Activated naive CD4-positive, alpha-beta T cell treated with anti-CD3 and anti-CD28 coated beads, Interleukin-2, amount 50 U/mL, for 24 hours (primary cell): Measurements from ENCODE around the gene PCDHGB2.
"Not testable (repeated sequence)": the region's sequence is repeated elsewhere in the genome, so short reads cannot be mapped to it uniquely, and the experiment has no call there.

Experiments used
- H3K27ac Mint-ChIP-seq: one replicate; pipeline ENCODE4 v1.8.0; 2021; ENCODE audit warnings: mild to moderate bottlenecking, mixed read lengths
- H3K27me3 Mint-ChIP-seq: one replicate; pipeline ENCODE4 v1.8.0; 2021; ENCODE audit warnings: mixed read lengths
- H3K36me3 Mint-ChIP-seq: one replicate; pipeline ENCODE4 v1.8.0; 2021; ENCODE audit warnings: mixed read lengths
- H3K4me1 Mint-ChIP-seq: one replicate; pipeline ENCODE4 v1.8.0; 2021; ENCODE audit warnings: mixed read lengths
- H3K4me3 Mint-ChIP-seq: one replicate; pipeline ENCODE4 v1.8.0; 2021; ENCODE audit warnings: mild to moderate bottlenecking, mixed read lengths
- H3K9me3 Mint-ChIP-seq: one replicate; pipeline ENCODE4 v1.8.0; 2021; ENCODE audit warnings: mixed read lengths

The PCDHGB2 gene

DNA sequence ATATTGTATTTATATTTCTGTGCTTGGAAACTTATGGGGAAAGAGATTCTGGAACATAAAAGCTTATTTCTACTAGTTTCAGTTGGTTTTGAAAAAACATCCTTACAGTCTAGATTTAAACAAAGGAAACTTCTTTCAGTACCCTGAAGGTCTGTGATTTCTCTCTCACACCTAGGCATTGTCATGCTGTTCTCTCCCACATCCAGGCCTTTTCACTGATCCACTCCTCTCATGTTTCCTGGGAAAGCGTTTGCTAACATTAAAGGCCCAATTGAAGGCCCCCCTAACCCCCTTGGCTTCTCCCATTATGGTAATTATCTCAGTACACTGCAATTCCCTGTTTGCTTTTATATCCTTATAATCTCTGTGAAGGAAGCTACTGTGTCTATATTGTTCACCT, 17.0 kb upstream of the PCDHGB2 start:
- no peak overlapping the region for H3K4me3 Mint-ChIP-seq
- peaks cover 38% of the 10 kb centered on the region for H3K9me3 Mint-ChIP-seq
- no peak overlapping the region for H3K27ac Mint-ChIP-seq
- H3K36me3 Mint-ChIP-seq: peaks cover 20% of the 10 kb centered on the region
- peaks cover 61% of the 10 kb centered on the region for H3K27me3 Mint-ChIP-seq
- H3K4me1 Mint-ChIP-seq: no peaks in the 10 kb centered on the region

DNA sequence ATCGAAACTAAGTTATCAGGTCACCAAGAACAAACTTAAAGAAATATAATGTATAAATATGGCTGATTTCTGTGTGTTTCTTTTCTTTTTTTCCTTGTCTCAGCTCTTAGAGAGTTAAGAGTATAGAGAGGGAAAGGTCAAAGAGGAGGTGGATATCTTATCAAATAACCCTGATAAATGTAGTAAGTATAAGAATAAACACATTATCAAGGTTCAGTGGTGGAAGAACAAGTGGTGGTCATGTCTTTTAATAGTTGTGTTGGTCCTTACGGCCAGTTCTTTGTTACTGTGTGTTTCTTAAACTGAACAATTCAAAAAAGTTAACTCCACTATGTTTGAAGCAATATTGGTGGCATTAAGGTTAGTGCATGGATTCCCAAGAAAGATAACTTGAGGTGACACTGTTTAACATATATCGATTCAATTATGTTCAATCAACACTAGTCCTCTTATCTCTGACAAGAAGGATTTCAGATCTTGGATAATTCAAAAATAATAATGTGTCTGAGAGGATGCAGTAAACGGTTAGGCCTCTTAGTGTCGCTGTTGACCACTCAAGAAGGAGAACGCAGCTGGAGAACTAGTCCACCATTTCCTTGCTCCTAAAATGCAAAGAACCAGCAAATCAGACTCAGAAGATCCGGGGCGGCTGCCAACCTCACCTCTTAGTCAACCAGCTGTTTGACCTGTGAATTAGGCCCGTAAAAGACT, 16.4 kb upstream of the PCDHGB2 start, which contains the start of gene PCDHGA3:
Gene PCDHGA3, plus strand, starts transcription at position 588 of the 711 bp plus-strand sequence. CDS start 205 bp downstream, outside the sequence.
- H3K27ac Mint-ChIP-seq: no peak within 1 kb of the TSS
- peaks cover 32% of the 10 kb centered on the region for H3K9me3 Mint-ChIP-seq
- no peak within 1 kb of the TSS for H3K4me3 Mint-ChIP-seq
- peaks cover 58% of the 10 kb centered on the region for H3K27me3 Mint-ChIP-seq
- no peaks in the 10 kb centered on the region for H3K4me1 Mint-ChIP-seq
- H3K36me3 Mint-ChIP-seq: peaks cover 20% of the 10 kb centered on the region

DNA sequence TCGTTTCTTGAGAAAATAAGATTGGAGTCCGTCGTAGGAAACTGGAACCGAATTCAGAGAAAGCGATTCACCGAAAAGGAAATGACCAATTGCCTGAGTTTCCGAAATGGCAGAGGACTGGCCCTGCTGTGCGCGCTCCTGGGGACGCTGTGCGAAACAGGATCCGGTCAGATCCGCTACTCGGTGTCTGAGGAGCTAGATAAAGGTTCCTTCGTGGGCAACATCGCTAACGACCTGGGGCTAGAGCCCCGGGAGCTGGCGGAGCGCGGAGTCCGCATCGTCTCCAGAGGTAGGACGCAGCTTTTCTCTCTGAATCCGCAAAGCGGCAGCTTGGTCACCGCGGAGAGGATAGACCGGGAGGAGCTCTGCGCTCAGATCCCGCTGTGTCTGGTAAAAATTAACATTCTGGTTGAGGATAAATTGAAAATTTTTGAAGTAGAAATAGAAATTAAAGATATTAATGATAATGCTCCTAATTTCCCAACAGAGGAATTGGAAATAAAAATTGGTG, 15.8 kb upstream of the PCDHGB2 start:
- Mint-ChIP-seq H3K27me3 (peaks cover 58% of the 10 kb centered on the region), H3K36me3 (peaks cover 22% of the 10 kb centered on the region), H3K4me1 (no peaks in the 10 kb centered on the region), H3K27ac (no peak overlapping the region), H3K9me3 (peaks cover 35% of the 10 kb centered on the region), H3K4me3 (no peak overlapping the region)

DNA sequence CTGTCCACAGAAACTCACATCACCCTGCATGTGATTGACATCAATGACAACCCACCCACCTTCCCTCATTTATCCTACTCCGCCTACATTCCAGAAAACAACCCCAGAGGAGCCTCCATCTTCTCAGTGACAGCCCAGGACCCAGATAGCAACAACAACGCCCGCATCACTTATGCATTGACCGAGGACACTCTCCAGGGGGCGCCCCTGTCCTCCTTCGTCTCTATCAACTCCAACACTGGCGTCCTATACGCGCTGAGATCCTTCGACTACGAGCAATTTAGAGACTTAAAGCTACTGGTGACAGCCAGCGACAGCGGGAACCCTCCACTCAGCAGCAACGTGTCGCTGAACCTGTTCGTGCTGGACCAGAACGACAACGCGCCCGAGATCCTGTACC, 14.5 kb upstream of the PCDHGB2 start:
- Mint-ChIP-seq H3K27ac (no peak overlapping the region), H3K9me3 (peaks cover 33% of the 10 kb centered on the region), H3K27me3 (peaks cover 63% of the 10 kb centered on the region), H3K4me1 (no peaks in the 10 kb centered on the region), H3K4me3 (no peak overlapping the region), H3K36me3 (peaks cover 21% of the 10 kb centered on the region)

DNA sequence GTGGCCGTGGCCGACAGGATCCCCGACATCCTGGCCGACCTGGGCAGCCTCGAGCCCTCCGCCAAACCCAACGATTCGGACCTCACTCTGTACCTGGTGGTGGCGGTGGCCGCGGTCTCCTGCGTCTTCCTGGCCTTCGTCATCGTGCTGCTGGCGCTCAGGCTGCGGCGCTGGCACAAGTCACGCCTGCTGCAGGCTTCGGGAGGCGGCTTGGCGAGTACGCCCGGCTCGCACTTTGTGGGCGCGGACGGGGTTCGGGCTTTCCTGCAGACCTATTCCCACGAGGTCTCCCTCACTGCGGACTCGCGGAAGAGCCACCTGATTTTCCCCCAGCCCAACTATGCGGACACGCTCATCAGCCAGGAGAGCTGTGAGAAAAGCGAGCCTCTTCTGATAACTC, 13.8 kb upstream of the PCDHGB2 start:
- Mint-ChIP-seq H3K27me3 (peaks cover 66% of the 10 kb centered on the region), H3K36me3 (peaks cover 20% of the 10 kb centered on the region), H3K9me3 (peaks cover 33% of the 10 kb centered on the region)
- H3K4me1 Mint-ChIP-seq, H3K4me3 Mint-ChIP-seq, H3K27ac Mint-ChIP-seq: not testable (repeated sequence)

DNA sequence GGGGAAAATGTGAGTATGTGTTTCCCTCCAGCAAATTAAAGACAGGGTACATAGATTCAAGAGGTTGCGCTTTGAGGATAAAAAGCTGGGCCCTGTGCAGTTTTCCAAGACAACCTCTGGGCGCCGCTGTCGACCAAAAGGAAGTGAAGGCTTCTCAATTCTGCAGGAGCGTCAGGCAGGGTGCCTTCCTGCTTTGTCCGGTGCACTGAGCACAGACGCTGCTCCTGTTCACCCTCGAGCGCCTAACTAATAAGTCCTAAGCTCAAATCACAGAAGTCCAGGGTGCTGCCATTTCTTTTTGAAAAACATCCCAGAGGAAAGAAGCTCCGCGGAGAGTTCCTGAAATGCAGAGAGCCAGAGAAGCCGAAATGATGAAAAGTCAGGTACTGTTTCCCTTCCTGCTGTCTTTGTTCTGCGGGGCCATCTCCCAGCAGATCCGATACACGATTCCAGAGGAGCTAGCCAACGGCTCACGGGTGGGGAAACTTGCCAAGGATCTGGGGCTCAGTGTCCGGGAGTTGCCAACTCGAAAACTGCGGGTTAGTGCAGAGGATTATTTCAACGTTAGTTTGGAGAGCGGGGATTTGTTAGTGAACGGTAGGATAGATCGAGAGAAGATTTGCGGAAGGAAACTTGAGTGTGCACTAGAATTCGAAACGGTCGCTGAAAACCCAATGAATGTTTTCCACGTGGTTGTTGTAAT, 9.7 kb upstream of the PCDHGB2 start, which contains the start of gene PCDHGB1:
Gene PCDHGB1, plus strand, starts transcription at position 183 of the 703 bp plus-strand sequence. Its CDS starts 162 bp downstream, at position 345.
- Mint-ChIP-seq H3K27ac (peak within 1 kb of the TSS; percentile 80), H3K36me3 (peaks cover 18% of the 10 kb centered on the region), H3K4me3 (no peak within 1 kb of the TSS), H3K9me3 (peaks cover 31% of the 10 kb centered on the region), H3K4me1 (no peaks in the 10 kb centered on the region), H3K27me3 (peaks cover 55% of the 10 kb centered on the region)

DNA sequence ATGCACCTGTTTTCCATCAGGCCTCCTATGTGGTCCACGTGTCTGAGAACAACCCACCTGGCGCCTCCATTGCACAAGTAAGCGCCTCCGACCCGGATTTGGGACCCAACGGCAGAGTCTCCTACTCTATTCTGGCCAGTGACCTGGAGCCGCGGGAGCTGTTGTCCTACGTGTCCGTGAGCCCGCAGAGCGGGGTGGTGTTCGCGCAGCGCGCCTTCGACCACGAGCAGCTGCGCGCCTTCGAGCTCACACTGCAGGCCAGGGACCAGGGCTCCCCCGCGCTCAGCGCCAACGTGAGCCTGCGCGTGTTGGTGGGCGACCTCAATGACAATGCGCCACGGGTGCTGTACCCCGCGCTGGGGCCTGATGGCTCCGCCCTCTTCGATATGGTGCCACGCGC, 8.2 kb upstream of the PCDHGB2 start:
- H3K27ac Mint-ChIP-seq: no peak overlapping the region
- peaks cover 57% of the 10 kb centered on the region for H3K27me3 Mint-ChIP-seq
- H3K36me3 Mint-ChIP-seq: peaks cover 13% of the 10 kb centered on the region
- H3K4me1 Mint-ChIP-seq: no peaks in the 10 kb centered on the region
- H3K4me3 Mint-ChIP-seq: no peak overlapping the region
- peaks cover 24% of the 10 kb centered on the region for H3K9me3 Mint-ChIP-seq

DNA sequence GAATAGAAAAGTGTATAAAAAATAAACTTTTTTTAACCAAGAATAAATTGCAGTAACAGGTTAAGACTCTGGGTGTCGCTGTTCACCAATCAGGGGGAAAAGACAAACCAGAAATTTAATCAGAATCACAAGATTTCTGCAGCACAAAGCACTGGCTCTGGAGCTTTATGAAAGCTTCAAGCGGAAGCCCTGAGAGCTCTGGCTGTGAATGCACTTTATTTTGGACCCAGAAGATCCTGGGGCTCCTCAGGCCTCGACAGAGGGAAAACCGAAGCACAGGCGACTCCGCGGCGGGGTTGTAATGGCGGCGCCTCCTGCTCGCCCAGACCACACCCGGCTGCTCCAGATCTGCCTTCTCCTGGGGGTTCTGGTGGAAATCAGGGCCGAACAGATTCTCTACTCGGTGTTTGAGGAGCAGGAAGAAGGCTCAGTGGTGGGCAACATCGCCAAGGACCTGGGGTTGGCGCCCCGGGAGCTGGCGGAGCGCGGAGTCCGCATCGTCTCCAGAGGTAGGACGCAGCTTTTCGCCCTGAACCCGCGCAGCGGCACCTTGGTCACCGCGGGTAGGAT, 4.8 kb upstream of the PCDHGB2 start, which contains the start of gene PCDHGA4:
Gene PCDHGA4, plus strand, starts transcription at position 122 of the 570 bp plus-strand sequence. Its CDS starts 87 bp downstream, at position 209.
- H3K4me1 Mint-ChIP-seq: no peaks in the 10 kb centered on the region
- no peak within 1 kb of the TSS for H3K4me3 Mint-ChIP-seq

DNA sequence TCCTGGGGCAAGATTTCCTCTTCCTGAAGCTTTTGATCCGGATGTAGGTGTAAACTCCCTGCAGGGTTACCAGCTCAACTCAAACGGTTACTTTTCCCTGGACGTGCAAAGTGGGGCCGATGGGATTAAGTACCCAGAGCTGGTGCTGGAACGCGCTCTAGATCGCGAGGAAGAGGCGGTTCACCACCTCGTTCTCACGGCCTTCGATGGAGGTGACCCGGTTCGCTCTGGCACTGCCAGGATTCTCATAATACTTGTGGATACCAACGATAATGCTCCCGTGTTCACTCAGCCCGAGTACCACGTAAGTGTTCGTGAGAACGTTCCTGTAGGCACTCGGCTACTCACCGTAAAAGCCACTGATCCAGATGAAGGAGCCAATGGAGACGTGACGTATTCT, 4.2 kb upstream of the PCDHGB2 start:
- no peaks in the 10 kb centered on the region for H3K4me1 Mint-ChIP-seq

More for the DNA sequence above, 4.8 kb upstream of the PCDHGB2 start, which contains the start of gene PCDHGA4:
- Mint-ChIP-seq H3K27ac (no peak within 1 kb of the TSS), H3K27me3 (peaks cover 60% of the 10 kb centered on the region), H3K9me3 (peaks cover 21% of the 10 kb centered on the region), H3K36me3 (peaks cover 12% of the 10 kb centered on the region)

DNA sequence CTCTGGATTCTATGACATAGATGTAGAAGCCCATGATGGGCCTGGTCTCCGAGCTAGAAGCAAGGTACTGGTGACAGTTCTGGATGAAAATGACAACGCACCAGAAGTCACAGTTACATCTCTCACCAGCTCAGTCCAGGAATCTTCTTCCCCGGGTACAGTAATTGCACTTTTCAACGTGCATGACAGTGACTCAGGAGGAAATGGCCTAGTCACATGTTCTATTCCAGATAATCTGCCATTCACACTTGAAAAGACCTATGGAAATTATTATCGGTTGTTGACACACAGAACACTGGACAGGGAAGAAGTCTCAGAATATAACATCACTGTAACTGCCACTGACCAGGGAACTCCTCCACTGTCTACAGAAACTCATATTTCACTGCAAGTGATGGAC, 3.7 kb upstream of the PCDHGB2 start:
- H3K27ac Mint-ChIP-seq: no peak overlapping the region
- H3K4me3 Mint-ChIP-seq: no peak overlapping the region
- peaks cover 18% of the 10 kb centered on the region for H3K36me3 Mint-ChIP-seq
- peaks cover 17% of the 10 kb centered on the region for H3K9me3 Mint-ChIP-seq
- H3K27me3 Mint-ChIP-seq: peaks cover 59% of the 10 kb centered on the region
- no peaks in the 10 kb centered on the region for H3K4me1 Mint-ChIP-seq

More for the DNA sequence above, 4.2 kb upstream of the PCDHGB2 start:
- H3K4me3 Mint-ChIP-seq: no peak overlapping the region
- H3K9me3 Mint-ChIP-seq: peaks cover 17% of the 10 kb centered on the region
- H3K27me3 Mint-ChIP-seq: peaks cover 59% of the 10 kb centered on the region
- peaks cover 14% of the 10 kb centered on the region for H3K36me3 Mint-ChIP-seq
- H3K27ac Mint-ChIP-seq: no peak overlapping the region

DNA sequence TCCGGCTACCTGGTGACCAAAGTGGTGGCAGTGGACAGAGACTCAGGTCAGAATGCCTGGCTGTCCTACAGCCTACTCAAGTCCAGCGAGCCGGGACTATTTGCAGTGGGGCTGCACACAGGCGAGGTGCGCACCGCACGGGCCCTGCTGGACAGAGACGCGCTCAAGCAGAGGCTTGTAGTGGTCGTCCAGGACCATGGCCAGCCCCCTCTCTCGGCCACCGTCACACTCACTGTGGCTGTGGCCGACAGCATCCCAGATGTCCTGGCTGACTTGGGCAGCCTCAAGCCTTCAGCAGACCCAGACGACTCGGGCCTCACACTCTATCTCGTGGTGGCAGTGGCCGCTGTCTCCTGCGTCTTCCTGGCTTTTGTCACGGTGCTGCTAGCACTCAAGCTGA, 2.8 kb upstream of the PCDHGB2 start:
- no peaks in the 10 kb centered on the region for H3K4me1 Mint-ChIP-seq
- peaks cover 17% of the 10 kb centered on the region for H3K9me3 Mint-ChIP-seq
- peaks cover 63% of the 10 kb centered on the region for H3K27me3 Mint-ChIP-seq
- no peak overlapping the region for H3K4me3 Mint-ChIP-seq
- H3K27ac Mint-ChIP-seq: no peak overlapping the region
- peaks cover 18% of the 10 kb centered on the region for H3K36me3 Mint-ChIP-seq

DNA sequence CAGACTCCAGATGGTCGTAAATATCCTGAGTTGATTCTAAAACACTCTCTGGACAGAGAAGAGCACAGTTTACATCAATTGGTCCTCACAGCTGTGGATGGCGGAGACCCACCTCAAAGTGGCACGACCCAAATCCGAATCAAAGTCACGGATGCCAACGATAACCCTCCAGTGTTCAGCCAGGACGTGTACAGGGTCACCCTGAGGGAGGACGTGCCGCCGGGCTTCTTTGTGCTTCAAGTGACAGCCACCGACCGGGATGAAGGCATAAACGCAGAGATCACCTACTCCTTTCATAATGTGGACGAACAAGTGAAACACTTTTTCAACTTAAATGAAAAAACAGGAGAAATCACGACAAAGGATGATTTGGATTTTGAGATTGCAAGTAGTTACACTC, 891 bp downstream of the PCDHGB2 start:
- peak overlapping the region; percentile 15 for H3K4me3 Mint-ChIP-seq
- peaks cover 28% of the 10 kb centered on the region for H3K9me3 Mint-ChIP-seq
- peaks cover 72% of the 10 kb centered on the region for H3K27me3 Mint-ChIP-seq
- H3K4me1 Mint-ChIP-seq: no peaks in the 10 kb centered on the region
- peaks cover 31% of the 10 kb centered on the region for H3K36me3 Mint-ChIP-seq
- no peak overlapping the region for H3K27ac Mint-ChIP-seq

DNA sequence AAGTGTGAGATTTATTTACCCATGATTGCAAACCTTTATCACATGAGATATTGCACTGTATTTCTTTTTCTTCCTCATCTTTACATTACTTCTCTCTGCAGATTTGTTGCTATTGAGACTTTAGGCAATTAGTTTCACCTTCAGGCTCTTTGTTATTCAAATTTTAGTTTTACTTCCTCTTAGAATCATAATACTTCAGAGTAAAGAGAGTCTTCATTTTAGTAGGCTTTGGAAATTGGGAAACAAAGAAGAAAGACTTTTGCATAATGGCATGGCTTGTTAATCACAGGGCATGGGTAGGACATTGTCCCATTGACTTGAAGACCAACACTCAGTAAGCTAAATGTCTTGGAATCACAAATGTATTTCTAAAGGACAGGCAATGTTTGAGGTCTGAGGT, 2.9 kb downstream of the PCDHGB2 start:
- Mint-ChIP-seq H3K27me3 (peaks cover 70% of the 10 kb centered on the region), H3K4me1 (no peaks in the 10 kb centered on the region), H3K27ac (no peak overlapping the region), H3K36me3 (peaks cover 32% of the 10 kb centered on the region), H3K9me3 (peaks cover 28% of the 10 kb centered on the region), H3K4me3 (no peak overlapping the region)

DNA sequence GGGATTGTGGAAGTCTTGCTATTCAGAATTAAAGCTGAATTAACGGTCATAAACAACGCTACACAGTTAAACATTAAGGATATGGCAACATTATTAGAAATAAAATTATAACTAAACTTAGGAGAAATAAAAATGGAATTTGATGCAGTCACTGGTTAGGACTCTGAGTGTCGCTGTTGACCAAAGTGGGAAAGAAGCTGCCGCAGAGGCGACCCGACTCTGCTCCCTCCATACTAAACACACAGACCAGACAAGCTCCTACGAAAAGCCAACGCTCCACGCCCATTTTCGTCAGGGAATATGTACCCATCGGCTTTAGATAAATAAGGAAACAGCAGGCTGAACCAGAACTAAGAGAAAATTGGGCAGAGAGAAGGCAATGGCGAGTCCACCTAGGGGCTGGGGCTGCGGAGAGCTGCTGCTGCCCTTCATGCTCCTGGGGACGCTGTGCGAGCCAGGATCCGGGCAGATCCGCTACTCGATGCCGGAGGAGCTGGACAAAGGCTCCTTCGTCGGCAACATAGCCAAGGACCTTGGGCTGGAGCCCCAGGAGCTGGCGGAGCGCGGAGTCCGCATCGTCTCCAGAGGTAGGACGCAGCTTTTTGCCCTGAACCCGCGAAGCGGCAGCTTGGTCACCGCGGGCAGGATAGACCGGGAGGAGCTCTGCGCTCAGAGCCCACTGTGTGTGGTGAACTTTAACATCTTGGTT, 4.3 kb downstream of the PCDHGB2 start, which contains the start of gene PCDHGA5:
Gene PCDHGA5, plus strand, starts transcription at position 211 of the 709 bp plus-strand sequence. Its CDS starts 169 bp downstream, at position 380.
- Mint-ChIP-seq H3K27me3 (peaks cover 71% of the 10 kb centered on the region), H3K27ac (no peak within 1 kb of the TSS), H3K36me3 (peaks cover 29% of the 10 kb centered on the region), H3K4me1 (no peaks in the 10 kb centered on the region), H3K4me3 (no peak within 1 kb of the TSS), H3K9me3 (peaks cover 23% of the 10 kb centered on the region)
